ENCODE results near the gene HACD2.

GRCh38 chr3:123485551-123485950, 99.3 kb downstream of the HACD2 start:
- no peak for TF ChIP-seq EZH2 (IDR thresholded peaks at IDR 0.05)
- no peak for TF ChIP-seq CTCF (IDR thresholded peaks at IDR 0.05)
- TF ChIP-seq EZH2phosphoT487 (IDR thresholded peaks at IDR 0.05), result no peak
